ENCODE measurements around the gene RFC4. TPM values are rescaled to one million over a fixed set of nuclear protein-coding genes. Genes with fewer than 3 reads are reported as not detected.

Gene RFC4
- total and polyA plus RNA-seq, 2 of the 4 experiments (the other 2 are of a cell fraction): 19.5 to 27.9 TPM

GRCh38 chr3:186842426-186843038 is 36.2 kb upstream of the RFC4 start, which contains the start of gene ADIPOQ:
ADIPOQ (plus strand) TSS chr3:186842710; CDS start chr3:186853059, 10,349 bp downstream.
- no peak within 1 kb of the TSS for H4K8ac ChIP-seq (ENCODE audit: low read depth in 2 of 2, low read length in 2 of 2)
- no peak for ATAC-seq (ENCODE audit: low read depth)
- no peak within 1 kb of the TSS for H2AK5ac ChIP-seq (ENCODE audit: low read depth, low read length)
- no peak within 1 kb of the TSS for H3K4ac ChIP-seq (ENCODE audit: low read depth, low read length)
- ChIA-PET CTCF (no interaction called here), POLR2A (ENCODE audit: unreplicated experiment) (no interaction called here)
- H3K9ac ChIP-seq (ENCODE audit: low read depth, low read length): no peak within 1 kb of the TSS
- H3K27ac ChIP-seq (ENCODE audit: insufficient read depth, low read length): no peak within 1 kb of the TSS
- no peak within 1 kb of the TSS for H4K5ac ChIP-seq (ENCODE audit: low read depth, low read length)
- no peak within 1 kb of the TSS for H3K4me3 ChIP-seq (ENCODE audit: insufficient read depth, low read depth, low read length)
- DNase-seq: no peak
- H3K9me3 ChIP-seq (ENCODE audit: control insufficient read depth, insufficient read depth, low read length): no peaks in the 10 kb centered on the region
- intact Hi-C loops (cut with micrococcal nuclease) (loop anchor here (10.0 kb wide), 3 partner anchors 472 to 862 kb away; partner anchors contain the start of genes RTP2 and SST), in situ Hi-C loops (cut with MboI; ENCODE audit: low sequenced_read_pairs) (loop anchor here (10.0 kb wide), 1 partner anchor 322 kb away; no protein-coding TSS in a partner anchor), dilution Hi-C loops (cut with HindIII; ENCODE audit: low sequenced_read_pairs, unreplicated experiment) (no loop called here)
- BruUV-seq (replicated peaks): no TSS peak
- H3K27me3 ChIP-seq (ENCODE audit: control insufficient read depth, insufficient read depth, low read length): peaks cover 38% of the 10 kb centered on the region
- H3K36me3 ChIP-seq (ENCODE audit: control insufficient read depth, insufficient read depth, low read length): no peaks in the 10 kb centered on the region
- no peak within 1 kb of the TSS for H2BK5ac ChIP-seq (ENCODE audit: low read depth, low read length, poor library complexity, severe bottlenecking)
- no peak within 1 kb of the TSS for H4K91ac ChIP-seq (ENCODE audit: insufficient read depth, low read depth, low read length)
- peak within 1 kb of the TSS; percentile 38 for H2AFZ ChIP-seq (replicated peaks; ENCODE audit: low read length, poor library complexity)
- H3K56ac ChIP-seq (ENCODE audit: extremely low read depth, insufficient read depth, low read length): no peak within 1 kb of the TSS
- no peaks in the 10 kb centered on the region for H3K79me1 ChIP-seq (ENCODE audit: low read depth in 1 of 2, low read length in 2 of 2)
- H2AK9ac ChIP-seq (replicated peaks; ENCODE audit: low read depth, low read length, poor library complexity): no peak within 1 kb of the TSS
- no peak within 1 kb of the TSS for H2BK15ac ChIP-seq (ENCODE audit: low read depth, low read length)
- no peaks in the 10 kb centered on the region for H3K9me1 ChIP-seq (ENCODE audit: insufficient read depth, low read length)
- no CpG with 5 or more reads among the region's 7 CpGs for WGBS, 2 experiments (ENCODE audit: extremely low coverage in 2 of 2, insufficient read length in 1 of 2)
- H3K4me2 ChIP-seq (ENCODE audit: low read depth, low read length): no peak within 1 kb of the TSS
- no peak within 1 kb of the TSS for H3K18ac ChIP-seq (ENCODE audit: low read depth, low read length)
- no peak within 1 kb of the TSS for H3K23ac ChIP-seq (ENCODE audit: low read depth, low read length)
- TF ChIP-seq NFE2L2 (IDR thresholded peaks at IDR 0.05; ENCODE audit: low read depth, low read length): no peak
- no peaks in the 10 kb centered on the region for H3K4me1 ChIP-seq (ENCODE audit: control insufficient read depth, insufficient read depth, low read length)
- no peak within 1 kb of the TSS for H3K14ac ChIP-seq (replicated peaks; ENCODE audit: low read depth, low read length)
- H2BK20ac ChIP-seq (ENCODE audit: low read depth, low read length): no peak within 1 kb of the TSS
- H2BK120ac ChIP-seq (ENCODE audit: low read depth, low read length): no peak within 1 kb of the TSS
- no peaks in the 10 kb centered on the region for H4K20me1 ChIP-seq (ENCODE audit: insufficient read depth, low read length)
